ENCODE results near the gene BTBD6.

DNA sequence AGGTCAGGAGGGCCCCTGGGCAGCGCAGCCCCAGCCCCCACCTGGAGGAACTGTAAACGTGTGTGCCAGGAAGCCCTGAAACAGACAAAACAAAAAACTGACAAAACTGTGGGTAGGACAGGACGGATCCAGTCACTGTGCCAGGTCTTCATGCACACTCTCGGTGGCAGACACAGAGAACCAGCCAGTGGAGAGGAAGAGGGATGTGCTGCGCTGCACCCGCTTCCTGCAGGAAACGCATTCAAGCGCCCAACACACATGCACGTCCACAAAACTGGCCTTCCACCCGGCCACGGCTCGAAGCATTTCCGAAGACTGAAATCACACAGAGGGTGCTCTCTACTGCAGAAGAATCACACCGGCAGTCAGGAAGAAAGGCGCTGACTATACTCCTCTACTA is 35.6 kb downstream of the BTBD6 start:
- TF ChIP-seq, protein P1, sequence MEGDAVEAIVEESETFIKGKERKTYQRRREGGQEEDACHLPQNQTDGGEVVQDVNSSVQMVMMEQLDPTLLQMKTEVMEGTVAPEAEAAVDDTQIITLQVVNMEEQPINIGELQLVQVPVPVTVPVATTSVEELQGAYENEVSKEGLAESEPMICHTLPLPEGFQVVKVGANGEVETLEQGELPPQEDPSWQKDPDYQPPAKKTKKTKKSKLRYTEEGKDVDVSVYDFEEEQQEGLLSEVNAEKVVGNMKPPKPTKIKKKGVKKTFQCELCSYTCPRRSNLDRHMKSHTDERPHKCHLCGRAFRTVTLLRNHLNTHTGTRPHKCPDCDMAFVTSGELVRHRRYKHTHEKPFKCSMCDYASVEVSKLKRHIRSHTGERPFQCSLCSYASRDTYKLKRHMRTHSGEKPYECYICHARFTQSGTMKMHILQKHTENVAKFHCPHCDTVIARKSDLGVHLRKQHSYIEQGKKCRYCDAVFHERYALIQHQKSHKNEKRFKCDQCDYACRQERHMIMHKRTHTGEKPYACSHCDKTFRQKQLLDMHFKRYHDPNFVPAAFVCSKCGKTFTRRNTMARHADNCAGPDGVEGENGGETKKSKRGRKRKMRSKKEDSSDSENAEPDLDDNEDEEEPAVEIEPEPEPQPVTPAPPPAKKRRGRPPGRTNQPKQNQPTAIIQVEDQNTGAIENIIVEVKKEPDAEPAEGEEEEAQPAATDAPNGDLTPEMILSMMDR (IDR thresholded peaks at IDR 0.05; ENCODE audit: poor library complexity), result no peak
- TF ChIP-seq EZH2phosphoT487 (IDR thresholded peaks at IDR 0.05; ENCODE audit: low read depth, severe bottlenecking, unreplicated experiment), result no peak
